ENCODE measurements around the gene C9orf78.

Gene C9orf78

DNA sequence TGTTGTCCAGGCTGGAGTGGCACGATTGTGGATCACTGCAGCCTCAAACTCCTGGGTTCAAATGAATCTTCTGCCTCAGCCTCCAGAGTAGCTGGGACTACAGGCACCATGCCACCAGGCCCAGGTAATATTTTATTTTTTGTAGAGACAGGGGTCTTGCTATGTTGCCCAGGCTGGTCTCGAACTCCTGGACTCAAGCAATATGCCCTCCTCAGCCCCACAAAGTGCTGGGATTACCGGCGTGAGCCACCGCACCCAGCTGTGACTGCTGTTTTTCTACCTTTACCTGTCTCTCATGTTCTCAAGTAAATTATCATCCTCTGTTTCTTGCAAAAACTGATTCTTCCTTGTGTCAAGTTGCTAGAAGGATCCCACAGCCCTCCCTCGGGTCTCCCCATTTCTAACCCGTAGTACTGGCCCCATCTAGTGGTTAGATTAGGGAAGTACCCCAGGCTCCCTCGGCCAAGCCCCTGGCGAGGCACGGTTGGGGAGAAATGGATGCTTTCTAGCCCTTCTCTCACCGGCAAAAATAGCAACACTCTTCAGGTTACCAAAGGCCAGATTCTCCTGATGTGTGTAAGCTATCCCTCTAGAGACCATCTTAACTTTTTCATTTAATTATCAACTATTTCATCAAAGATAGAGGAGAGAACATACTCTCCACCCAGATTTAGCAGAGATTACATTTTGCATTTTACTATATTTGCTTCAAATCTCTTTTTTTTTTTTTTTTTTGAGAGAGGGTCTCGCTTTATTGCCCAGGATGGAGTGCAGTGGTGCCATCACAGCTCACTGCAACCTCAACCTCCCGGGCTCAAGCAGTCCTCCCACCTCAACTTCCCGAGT is 51.3 kb downstream of the C9orf78 start:
- no peak overlapping the region for H3K27ac ChIP-seq (replicated peaks)
- peaks cover 2% of the 10 kb centered on the region for H3K27me3 ChIP-seq (ENCODE audit: insufficient read depth, poor library complexity, severe bottlenecking)
- TF ChIP-seq REST (IDR thresholded peaks at IDR 0.05; ENCODE audit: insufficient replicate concordance, low read depth) (no peak), GABPA (IDR thresholded peaks at IDR 0.05; ENCODE audit: low read depth) (no peak), SPI1 (IDR thresholded peaks at IDR 0.05; ENCODE audit: borderline replicate concordance, low read depth) (no peak), CTCF (IDR thresholded peaks at IDR 0.05; ENCODE audit: insufficient read depth, low read length) (peak; percentile 78)
- DNase-seq (ENCODE audit: low read depth in 1 of 2, low spot score in 1 of 2): peak in 1 of 2 experiments; percentile 83
- no peak overlapping the region for H3K4me3 ChIP-seq (replicated peaks; ENCODE audit: insufficient read depth, low read length)

DNA sequence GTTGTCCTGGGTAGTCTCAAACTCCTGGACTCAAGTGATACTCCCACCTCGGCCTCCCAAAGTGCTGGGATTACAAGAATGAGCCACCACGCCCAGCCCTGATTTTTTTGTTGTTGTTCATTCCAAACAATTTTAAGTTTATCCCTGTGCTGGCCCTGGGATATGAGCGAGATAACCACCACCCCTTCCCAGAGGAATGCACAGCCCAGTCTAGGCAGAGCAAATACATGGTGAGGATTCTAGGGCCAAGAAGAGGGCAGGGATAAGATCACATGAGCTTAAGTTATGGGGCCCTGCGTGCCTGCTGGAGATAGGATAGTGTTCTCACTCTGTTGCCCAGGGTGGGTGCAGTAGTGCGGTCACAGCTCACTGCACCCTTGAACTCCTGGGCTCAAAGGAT is 53.1 kb downstream of the C9orf78 start:
- no peak for DNase-seq (ENCODE audit: low read depth in 1 of 2, low spot score in 1 of 2)
- no peak overlapping the region for H3K27ac ChIP-seq (replicated peaks)
- H3K27me3 ChIP-seq (ENCODE audit: insufficient read depth, poor library complexity, severe bottlenecking): no peaks in the 10 kb centered on the region
- H3K4me3 ChIP-seq (replicated peaks; ENCODE audit: insufficient read depth, low read length): no peak overlapping the region
- TF ChIP-seq SPI1 (IDR thresholded peaks at IDR 0.05; ENCODE audit: borderline replicate concordance, low read depth): no peak
- TF ChIP-seq GABPA (IDR thresholded peaks at IDR 0.05; ENCODE audit: low read depth): no peak
- TF ChIP-seq CTCF (IDR thresholded peaks at IDR 0.05; ENCODE audit: insufficient read depth, low read length): no peak
- TF ChIP-seq POLR2AphosphoS5 (IDR thresholded peaks at IDR 0.05; ENCODE audit: low read depth): no peak
- TF ChIP-seq REST (IDR thresholded peaks at IDR 0.05; ENCODE audit: insufficient replicate concordance, low read depth): no peak

DNA sequence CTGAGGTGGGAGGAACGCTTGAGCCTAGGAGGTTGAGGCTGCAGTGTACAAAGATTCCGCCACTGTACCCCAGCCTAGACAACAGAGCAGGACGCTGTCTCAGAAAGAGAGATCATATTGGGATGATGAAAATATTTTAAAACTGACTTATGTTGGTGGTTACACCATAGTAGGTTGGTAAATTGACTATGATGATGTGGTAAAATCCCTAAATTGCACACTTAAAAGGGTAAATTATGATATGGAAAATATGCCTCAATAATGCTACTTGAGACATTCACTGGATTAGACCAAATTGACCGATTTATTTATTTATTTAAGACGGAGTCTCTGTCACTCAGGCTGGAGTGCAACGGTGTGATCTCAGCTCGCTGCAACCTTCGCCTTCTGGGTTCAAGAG is 53.9 kb downstream of the C9orf78 start:
- Histone ChIP-seq H3K27ac (replicated peaks) (no peak overlapping the region), H3K4me3 (replicated peaks; ENCODE audit: insufficient read depth, low read length) (no peak overlapping the region), H3K27me3 (ENCODE audit: insufficient read depth, poor library complexity, severe bottlenecking) (no peaks in the 10 kb centered on the region)
- TF ChIP-seq REST (IDR thresholded peaks at IDR 0.05; ENCODE audit: insufficient replicate concordance, low read depth) (no peak), POLR2AphosphoS5 (IDR thresholded peaks at IDR 0.05; ENCODE audit: low read depth) (no peak), GABPA (IDR thresholded peaks at IDR 0.05; ENCODE audit: low read depth) (no peak), SPI1 (IDR thresholded peaks at IDR 0.05; ENCODE audit: borderline replicate concordance, low read depth) (no peak), CTCF (IDR thresholded peaks at IDR 0.05; ENCODE audit: insufficient read depth, low read length) (no peak)
- DNase-seq (ENCODE audit: low read depth in 1 of 2, low spot score in 1 of 2): no peak
